K562 (cell line): Measurements from ENCODE around the gene KDM4C. TPM values are rescaled to one million over a fixed set of nuclear protein-coding genes. Genes with fewer than 3 reads are reported as not detected.

Source experiments
- ATAC-seq: fragments of 200-7000 bp; cut with Tn5 transposase; 3 replicates; pipeline ENCODE4 v1.9.1; 2020; ENCODE audit warnings: moderate library complexity
- BruUV-seq: library from RNA; stranded (reverse); fragments of 400-500 nt; replicated peaks from 2 replicates; lab custom pipeline; 2021; lab: Mats Ljungman, UMichigan
- CTCF ChIA-PET: fragments of 300-600 bp; formaldehyde crosslinking; extraction: SDS; loops from one replicate; lab custom pipeline; 2021; ENCODE audit warnings: low intra/inter-chr PET ratio; lab: Yijun Ruan, JAX
- POLR2A ChIA-PET: fragments of 300-600, 350-650 bp; sonication (Branson Sonifier 250); formaldehyde crosslinking; extraction: SDS; loops from one replicate; lab custom pipeline; 2021; ENCODE audit warnings: antibody characterized with exemption, inconsistent platforms; lab: Yijun Ruan, JAX
- DNase-seq, 4 experiments: peaks; one replicate each; pipeline versions ENCODE4 v3.0.0 to v3.0.0-alpha.2; 2011 to 2018; ENCODE audit warnings: low spot score in 3 of 4, mixed read lengths in 3 of 4; ENCODE audit errors: extremely low read depth in 1 of 4
- FAIRE-seq: peaks from 2 replicates; lab custom pipeline; 2011; peaks lifted over from hg19 to GRCh38; lab: Jason Lieb, UNC
- H2AFZ ChIP-seq: 2 replicates; pipeline ENCODE4 v1.6.0; 2011; ENCODE audit warnings: low read depth, low read length, control low read depth, inconsistent platforms
- H3K27ac ChIP-seq: fragments of 200-600 bp; 3 replicates; pipeline ENCODE4 v1.8.0; 2011; ENCODE audit warnings: low read depth, mild to moderate bottlenecking, control low read depth, inconsistent platforms, low read length, moderate library complexity, mixed read lengths; ENCODE audit errors: extremely low read depth
- H3K27me3 ChIP-seq, 2 experiments: fragments of 300-600 bp in 1 of 2; 2 replicates in 1 of 2; 3 replicates in 1 of 2; pipeline versions ENCODE4 v1.6.0 to v1.8.0; 2011; ENCODE audit warnings: inconsistent platforms in 2 of 2, low read length in 2 of 2, mild to moderate bottlenecking in 1 of 2, mixed read lengths in 1 of 2, moderate library complexity in 1 of 2; ENCODE audit not compliant: control insufficient read depth in 2 of 2, insufficient read depth in 2 of 2
- H3K36me3 ChIP-seq: fragments of 300-600 bp; 3 replicates; pipeline ENCODE4 v1.8.0; 2011; ENCODE audit warnings: mild to moderate bottlenecking, low read length, inconsistent platforms; ENCODE audit not compliant: control insufficient read depth, insufficient read depth
- H3K4me1 ChIP-seq, 2 experiments: fragments of 200-600 bp in 1 of 2; replicated peaks in 1 of 2; 2 replicates in 1 of 2; 3 replicates in 1 of 2; pipeline versions ENCODE4 v1.5.1 to v1.8.0; 2011; ENCODE audit warnings: inconsistent platforms in 2 of 2, low read length in 2 of 2, mild to moderate bottlenecking in 1 of 2, mixed read lengths in 1 of 2, moderate library complexity in 1 of 2; ENCODE audit not compliant: control insufficient read depth in 2 of 2, insufficient read depth in 2 of 2
- H3K4me2 ChIP-seq: 2 replicates; pipeline ENCODE4 v1.6.1; 2011; ENCODE audit warnings: low read length, control low read depth, inconsistent platforms, mixed read lengths; ENCODE audit not compliant: insufficient read depth
- H3K4me3 ChIP-seq: fragments of 200-600 bp; sonication (generic), shearing (Covaris generic); 2 replicates; pipeline ENCODE4 v1.5.1; 2016; ENCODE audit warnings: control low read depth, inconsistent platforms
- H3K79me2 ChIP-seq: fragments of 200-600 bp; 3 replicates; pipeline ENCODE4 v1.8.0; 2011; ENCODE audit warnings: low read length, inconsistent platforms; ENCODE audit not compliant: control insufficient read depth, insufficient read depth
- H3K9ac ChIP-seq, 2 experiments: 2 replicates each; pipeline versions ENCODE4 v1.6.0 to v1.6.1; 2011; ENCODE audit warnings: low read depth in 2 of 2, low read length in 2 of 2, control low read depth in 1 of 2, inconsistent platforms in 1 of 2, mild to moderate bottlenecking in 1 of 2, mixed read lengths in 1 of 2; ENCODE audit not compliant: insufficient read depth in 1 of 2
- H3K9me1 ChIP-seq: one replicate; pipeline ENCODE4 v1.6.0; 2011; ENCODE audit warnings: inconsistent platforms, mild to moderate bottlenecking, low read length, moderate library complexity; ENCODE audit not compliant: control insufficient read depth, insufficient read depth
- H3K9me3 ChIP-seq: replicated peaks from 2 replicates; pipeline ENCODE4 v1.5.1; 2011; ENCODE audit warnings: low read depth, low read length, inconsistent platforms; ENCODE audit not compliant: control insufficient read depth, insufficient read depth
- H4K20me1 ChIP-seq: replicated peaks from 2 replicates; pipeline ENCODE4 v1.6.1; 2011; ENCODE audit warnings: low read length, inconsistent platforms, mixed read lengths; ENCODE audit not compliant: control insufficient read depth, insufficient read depth
- BRF1 ChIP-seq: IDR thresholded peaks from 3 replicates; pipeline ENCODE4 v1.6.1; 2011; ENCODE audit warnings: borderline replicate concordance, mild to moderate bottlenecking; ENCODE audit not compliant: insufficient read length; ENCODE audit errors: extremely low read depth
- CREBBP ChIP-seq: IDR thresholded peaks from one replicate; pipeline ENCODE4 v1.6.1; 2012; ENCODE audit warnings: low read depth, mild to moderate bottlenecking, control low read depth, inconsistent platforms, low read length
- PHF8 ChIP-seq: fragments of 200-600 bp; sonication (generic); IDR thresholded peaks from 2 replicates; pipeline ENCODE4 v1.6.1; 2012; ENCODE audit warnings: mixed run types, mild to moderate bottlenecking, inconsistent platforms, low read length, moderate library complexity, borderline replicate concordance
- RHOXF2B ChIP-seq: fragments of 250-450 bp; sonication (Bioruptor Pico); conservative IDR thresholded peaks from 2 replicates; pipeline ENCODE4 v1.5.1; 2021
- SMARCA5 ChIP-seq: fragments of 450-650 bp; IDR thresholded peaks from 2 replicates; pipeline ENCODE4 v1.6.1; 2016
- U2AF2 ChIP-seq: fragments of 200-400 bp; formaldehyde crosslinking; optimal IDR thresholded peaks from 2 replicates; pipeline ENCODE3; 2017; ENCODE audit warnings: low read depth, mild to moderate bottlenecking, low read length
- whole genome bisulfite sequencing: fragments of 100-300 bp; shearing (Covaris generic); methylation state at CpG from one replicate; pipeline ENCODE4 v1.1.6; 2016; ENCODE audit warnings: low coverage, mixed read lengths; ENCODE audit not compliant: insufficient coverage; ENCODE audit errors: missing lambda C conversion rate; 5-methylcytosine and 5-hydroxymethylcytosine counted together
- in situ Hi-C: fragments of 300-500 bp; cut with MboI; formaldehyde crosslinking; loops from 4 replicates; pipeline ENCODE4 v1.15.0; 2018; ENCODE audit warnings: inconsistent platforms, mixed read lengths
- intact Hi-C: fragments of 100-400 bp; cut with micrococcal nuclease; formaldehyde crosslinking; loops from 2 replicates; pipeline ENCODE4 v1.14.2; 2022
- polyA plus RNA-seq, 8 experiments: library from polyadenylated mRNA; depleted of rRNA in 4 of 8; stranded (reverse) in 5 of 8; unstranded in 3 of 8; fragments of >200 nt; fragmentation: Nextera tagmentation in 2 of 8; fragmentation: Illumina TruSeq in 1 of 8; extraction: Ambion mirVana in 2 of 8; extraction: Trizol in 1 of 8; gene quantifications; 2 replicates each; pipeline versions ENCODE4 v1.2.1 to v1.2.3, GENCODE V29; 2011 to 2014; ENCODE audit warnings: inconsistent platforms in 1 of 8, missing spikeins in 1 of 8
- total RNA-seq, 7 experiments: library from RNA; depleted of rRNA in 6 of 7; stranded (reverse); fragments of >200 nt in 6 of 7; fragmentation: Illumina TruSeq in 2 of 7; extraction: Trizol in 2 of 7; gene quantifications; 2 replicates each; pipeline versions ENCODE4 v1.2.1 to v1.2.3, GENCODE V29; 2011 to 2021; ENCODE audit warnings: low replicate concordance in 1 of 7
- TF ChIP-seq, protein P1 (sequence below), 2 experiments: fragments of 150-350 bp in 1 of 2; IDR thresholded peaks; 2 replicates each; pipeline ENCODE4 v1.6.1; 2012 to 2016; ENCODE audit warnings: low read depth in 2 of 2, low read length in 2 of 2, mild to moderate bottlenecking in 1 of 2, moderate library complexity in 1 of 2
- TF ChIP-seq, protein P2 (sequence below), 2 experiments: fragments of 450-650 bp; IDR thresholded peaks; 2 replicates each; pipeline ENCODE4 v1.6.1; 2016; ENCODE audit warnings: mild to moderate bottlenecking in 2 of 2, borderline replicate concordance in 1 of 2, low read depth in 1 of 2, moderate library complexity in 1 of 2

KDM4C gene
- total and polyA plus RNA-seq, 9 of the 15 experiments (the other 6 are each of a cell fraction or from before 2014, with no cell fraction given): 5.4 to 17.0 (median 12.6) TPM

DNA sequence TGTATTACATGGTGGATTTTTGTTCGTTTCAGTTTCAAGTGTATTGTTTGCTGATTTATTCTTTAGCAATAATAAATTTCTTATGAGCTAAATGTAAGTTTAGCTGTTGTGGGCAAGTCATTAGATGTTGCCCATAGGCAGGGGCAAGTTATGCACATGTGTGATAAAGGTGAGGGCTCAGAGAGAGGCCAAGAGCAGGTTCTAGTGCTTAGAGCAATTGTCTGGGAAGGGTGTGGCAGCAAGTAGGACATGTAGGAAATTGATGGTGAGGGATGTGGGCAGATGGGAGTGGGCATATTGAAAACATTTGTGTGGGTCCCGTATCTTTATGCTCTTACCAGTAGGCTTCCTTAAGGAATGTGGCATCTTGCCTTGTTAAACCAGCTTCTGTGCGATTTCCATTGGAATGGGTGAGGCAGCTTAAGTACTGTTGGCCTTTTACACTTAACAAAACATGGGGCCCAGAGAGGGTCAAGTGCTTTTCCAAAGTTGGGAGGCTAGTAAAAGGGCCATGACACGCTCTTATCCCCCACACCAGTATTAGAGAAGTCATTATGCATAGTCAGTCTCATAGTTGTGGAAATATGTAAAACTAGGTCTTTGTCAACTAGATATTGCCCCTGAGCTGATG lies 60.6 kb downstream of the KDM4C start (continued):
- TF ChIP-seq, protein P1, sequence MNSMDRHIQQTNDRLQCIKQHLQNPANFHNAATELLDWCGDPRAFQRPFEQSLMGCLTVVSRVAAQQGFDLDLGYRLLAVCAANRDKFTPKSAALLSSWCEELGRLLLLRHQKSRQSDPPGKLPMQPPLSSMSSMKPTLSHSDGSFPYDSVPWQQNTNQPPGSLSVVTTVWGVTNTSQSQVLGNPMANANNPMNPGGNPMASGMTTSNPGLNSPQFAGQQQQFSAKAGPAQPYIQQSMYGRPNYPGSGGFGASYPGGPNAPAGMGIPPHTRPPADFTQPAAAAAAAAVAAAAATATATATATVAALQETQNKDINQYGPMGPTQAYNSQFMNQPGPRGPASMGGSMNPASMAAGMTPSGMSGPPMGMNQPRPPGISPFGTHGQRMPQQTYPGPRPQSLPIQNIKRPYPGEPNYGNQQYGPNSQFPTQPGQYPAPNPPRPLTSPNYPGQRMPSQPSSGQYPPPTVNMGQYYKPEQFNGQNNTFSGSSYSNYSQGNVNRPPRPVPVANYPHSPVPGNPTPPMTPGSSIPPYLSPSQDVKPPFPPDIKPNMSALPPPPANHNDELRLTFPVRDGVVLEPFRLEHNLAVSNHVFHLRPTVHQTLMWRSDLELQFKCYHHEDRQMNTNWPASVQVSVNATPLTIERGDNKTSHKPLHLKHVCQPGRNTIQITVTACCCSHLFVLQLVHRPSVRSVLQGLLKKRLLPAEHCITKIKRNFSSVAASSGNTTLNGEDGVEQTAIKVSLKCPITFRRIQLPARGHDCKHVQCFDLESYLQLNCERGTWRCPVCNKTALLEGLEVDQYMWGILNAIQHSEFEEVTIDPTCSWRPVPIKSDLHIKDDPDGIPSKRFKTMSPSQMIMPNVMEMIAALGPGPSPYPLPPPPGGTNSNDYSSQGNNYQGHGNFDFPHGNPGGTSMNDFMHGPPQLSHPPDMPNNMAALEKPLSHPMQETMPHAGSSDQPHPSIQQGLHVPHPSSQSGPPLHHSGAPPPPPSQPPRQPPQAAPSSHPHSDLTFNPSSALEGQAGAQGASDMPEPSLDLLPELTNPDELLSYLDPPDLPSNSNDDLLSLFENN (IDR thresholded peaks at IDR 0.05; ENCODE audit: low read depth in 2 of 2, low read length in 2 of 2): no peak
- TF ChIP-seq U2AF2: no peak
- TF ChIP-seq SMARCA5: no peak

DNA sequence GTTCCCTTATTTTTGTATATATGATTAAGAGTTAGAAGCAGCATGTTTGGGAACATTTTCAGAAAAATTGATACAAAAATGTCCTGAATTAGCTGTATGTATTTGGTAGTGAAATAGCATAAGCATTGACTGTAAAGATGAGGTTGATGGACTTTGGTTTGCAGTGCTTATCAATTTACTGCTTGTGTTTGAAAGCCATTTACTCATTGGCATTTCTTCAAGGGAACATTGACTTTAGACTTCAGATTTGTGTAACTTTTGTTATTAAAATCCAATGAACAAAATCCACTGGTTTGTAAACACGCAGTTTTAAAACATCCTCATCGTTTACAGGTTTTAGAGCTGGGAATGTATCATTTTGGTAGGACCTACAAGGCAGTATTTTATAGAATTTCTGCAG lies 61.3 kb downstream of the KDM4C start:
- Histone ChIP-seq H3K4me1 (peaks cover 0 to 2% of the 10 kb centered on the region in 2 experiments; a peak in 3 of 5 replicates), H2AFZ (no peak overlapping the region), H3K4me3 (no peak overlapping the region), H3K27ac (no peak overlapping the region), H3K27me3 (no peaks in the 10 kb centered on the region), H3K36me3 (peaks cover 15% of the 10 kb centered on the region; the same call in 2 of the 3 replicates), H3K9me1 (no peaks in the 10 kb centered on the region), H3K9ac (no peak overlapping the region), H3K9me3 (no peaks in the 10 kb centered on the region), H3K79me2 (no peaks in the 10 kb centered on the region; the same call in 2 of the 3 replicates), H3K4me2 (no peak overlapping the region), H4K20me1 (no peaks in the 10 kb centered on the region)
- CTCF ChIA-PET: no interaction called here
- intact Hi-C loops: no loop called here
- 96% methylated on average over 2 of the region's 2 CpGs for WGBS
- no peak for FAIRE-seq
- no peak for ATAC-seq
- DNase-seq: no peak
- no TSS peak for BruUV-seq
- POLR2A ChIA-PET: interaction anchor here (0.6 to 0.7 kb wide), 3 partner anchors 14 to 273 kb away, joined by 3 read pairs; no protein-coding TSS in a partner anchor
- in situ Hi-C loops: no loop called here
- TF ChIP-seq U2AF2: no peak
- no peak for TF ChIP-seq BRF1
- TF ChIP-seq PHF8: no peak
- TF ChIP-seq, protein P2, sequence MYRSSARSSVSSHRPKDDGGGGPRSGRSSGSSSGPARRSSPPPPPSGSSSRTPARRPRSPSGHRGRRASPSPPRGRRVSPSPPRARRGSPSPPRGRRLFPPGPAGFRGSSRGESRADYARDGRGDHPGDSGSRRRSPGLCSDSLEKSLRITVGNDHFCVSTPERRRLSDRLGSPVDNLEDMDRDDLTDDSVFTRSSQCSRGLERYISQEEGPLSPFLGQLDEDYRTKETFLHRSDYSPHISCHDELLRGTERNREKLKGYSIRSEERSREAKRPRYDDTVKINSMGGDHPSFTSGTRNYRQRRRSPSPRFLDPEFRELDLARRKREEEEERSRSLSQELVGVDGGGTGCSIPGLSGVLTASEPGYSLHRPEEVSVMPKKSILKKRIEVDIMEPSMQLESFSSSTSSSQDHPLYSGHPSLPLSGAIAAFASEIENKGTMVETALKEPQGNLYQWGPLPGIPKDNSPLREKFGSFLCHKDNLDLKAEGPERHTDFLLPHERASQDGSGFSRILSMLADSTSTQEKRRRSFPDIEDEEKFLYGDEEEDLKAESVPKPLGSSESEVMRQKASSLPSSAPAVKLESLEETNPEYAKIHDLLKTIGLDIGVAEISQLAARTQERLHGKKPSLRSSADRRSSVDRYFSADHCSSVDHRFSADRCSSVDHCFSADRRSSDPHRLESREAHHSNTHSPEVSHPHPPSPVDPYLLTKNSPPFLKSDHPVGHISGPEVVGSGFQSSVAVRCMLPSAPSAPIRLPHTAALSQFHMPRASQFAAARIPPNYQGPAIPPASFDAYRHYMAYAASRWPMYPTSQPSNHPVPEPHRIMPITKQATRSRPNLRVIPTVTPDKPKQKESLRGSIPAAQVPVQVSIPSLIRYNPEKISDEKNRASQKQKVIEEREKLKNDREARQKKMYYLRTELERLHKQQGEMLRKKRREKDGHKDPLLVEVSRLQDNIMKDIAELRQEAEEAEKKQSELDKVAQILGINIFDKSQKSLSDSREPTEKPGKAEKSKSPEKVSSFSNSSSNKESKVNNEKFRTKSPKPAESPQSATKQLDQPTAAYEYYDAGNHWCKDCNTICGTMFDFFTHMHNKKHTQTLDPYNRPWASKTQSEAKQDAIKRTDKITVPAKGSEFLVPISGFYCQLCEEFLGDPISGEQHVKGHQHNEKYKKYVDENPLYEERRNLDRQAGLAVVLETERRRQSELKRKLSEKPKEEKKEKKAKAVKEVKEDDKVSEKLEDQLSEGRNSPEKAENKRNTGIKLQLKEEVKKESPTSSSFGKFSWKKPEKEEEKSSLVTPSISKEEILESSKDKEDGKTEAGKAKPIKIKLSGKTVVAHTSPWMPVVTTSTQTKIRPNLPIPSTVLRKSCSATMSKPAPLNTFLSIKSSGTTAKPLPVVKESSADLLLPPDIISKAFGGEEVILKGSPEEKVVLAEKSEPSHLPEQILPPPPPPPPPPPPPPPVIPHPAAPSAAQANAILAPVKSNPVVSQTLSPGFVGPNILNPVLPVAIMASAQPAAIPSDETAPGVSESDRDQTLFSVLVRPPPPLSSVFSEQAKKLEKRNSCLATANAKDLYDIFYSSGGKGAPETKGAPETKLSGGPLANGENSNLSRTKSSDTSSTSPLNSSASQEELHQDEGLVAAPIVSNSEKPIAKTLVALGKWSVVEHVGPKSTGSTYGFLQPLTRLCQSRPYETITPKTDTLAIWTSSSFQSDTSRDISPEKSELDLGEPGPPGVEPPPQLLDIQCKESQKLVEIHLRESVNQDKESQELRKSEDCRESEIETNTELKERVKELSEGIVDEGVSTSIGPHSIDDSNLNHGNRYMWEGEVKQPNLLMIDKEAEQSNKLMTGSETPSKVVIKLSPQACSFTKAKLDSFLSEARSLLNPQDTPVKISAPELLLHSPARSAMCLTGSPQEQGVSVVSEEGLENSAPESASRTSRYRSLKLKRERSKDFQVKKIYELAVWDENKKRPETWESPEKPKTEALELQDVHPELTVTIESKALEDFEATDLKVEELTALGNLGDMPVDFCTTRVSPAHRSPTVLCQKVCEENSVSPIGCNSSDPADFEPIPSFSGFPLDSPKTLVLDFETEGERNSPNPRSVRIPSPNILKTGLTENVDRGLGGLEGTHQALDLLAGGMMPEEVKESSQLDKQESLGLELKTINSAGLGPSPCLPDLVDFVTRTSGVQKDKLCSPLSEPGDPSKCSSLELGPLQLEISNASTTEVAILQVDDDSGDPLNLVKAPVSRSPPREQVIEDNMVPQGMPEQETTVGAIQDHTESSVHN (IDR thresholded peaks at IDR 0.05; ENCODE audit: borderline replicate concordance in 1 of 2, low read depth in 1 of 2): no peak
- TF ChIP-seq RHOXF2B (CRISPR knock-in tag): no peak
- no peak for TF ChIP-seq CREBBP
